H9 (cell line): Measurements from ENCODE around the gene BTRC. TPM values are rescaled to one million over a fixed set of nuclear protein-coding genes. Genes with fewer than 3 reads are reported as not detected.

Source experiments
- DNase-seq: peaks from one replicate; pipeline ENCODE4 v3.0.0-alpha.2; 2017
- H2AFZ ChIP-seq: one replicate; pipeline ENCODE4 v1.6.1; 2013; ENCODE audit warnings: mild to moderate bottlenecking, low read length, control low read depth, moderate library complexity
- H2AK5ac ChIP-seq: 2 replicates; pipeline ENCODE4 v1.6.1; 2013; ENCODE audit warnings: low read length, control low read depth, mixed read lengths; ENCODE audit not compliant: insufficient read length
- H2BK120ac ChIP-seq: one replicate; pipeline ENCODE4 v1.6.1; 2013; ENCODE audit warnings: low read depth, mild to moderate bottlenecking, low read length, control low read depth, inconsistent platforms; ENCODE audit not compliant: poor library complexity, severe bottlenecking
- H2BK12ac ChIP-seq: 2 replicates; pipeline ENCODE4 v1.6.1; 2013; ENCODE audit warnings: low read length, control low read depth, mixed read lengths, low read depth; ENCODE audit not compliant: insufficient read length
- H2BK15ac ChIP-seq: 2 replicates; pipeline ENCODE4 v1.6.1; 2013; ENCODE audit warnings: low read depth, low read length, control low read depth
- H2BK20ac ChIP-seq: one replicate; pipeline ENCODE4 v1.6.1; 2013; ENCODE audit warnings: low read depth, mild to moderate bottlenecking, low read length, control low read depth, inconsistent platforms; ENCODE audit not compliant: poor library complexity, severe bottlenecking
- H2BK5ac ChIP-seq: 2 replicates; pipeline ENCODE4 v1.6.1; 2013; ENCODE audit warnings: low read length, control low read depth, mixed read lengths; ENCODE audit not compliant: insufficient read length
- H3K14ac ChIP-seq: 2 replicates; pipeline ENCODE4 v1.6.1; 2013; ENCODE audit warnings: low read length, control low read depth; ENCODE audit not compliant: insufficient read depth
- H3K18ac ChIP-seq: 2 replicates; pipeline ENCODE4 v1.6.1; 2013; ENCODE audit warnings: low read depth, mild to moderate bottlenecking, mixed read lengths, low read length, control low read depth; ENCODE audit not compliant: insufficient read length
- H3K23ac ChIP-seq: 2 replicates; pipeline ENCODE4 v1.6.1; 2013; ENCODE audit warnings: low read length, control low read depth, mixed read lengths, low read depth; ENCODE audit not compliant: insufficient read length
- H3K23me2 ChIP-seq: 2 replicates; pipeline ENCODE4 v1.6.1; 2013; ENCODE audit warnings: low read depth, mild to moderate bottlenecking, mixed read lengths, low read length, control low read depth; ENCODE audit not compliant: insufficient read length, poor library complexity, severe bottlenecking
- H3K27ac ChIP-seq: 2 replicates; pipeline ENCODE4 v1.5.1; 2013; ENCODE audit warnings: low read length, control low read depth, mixed read lengths, low read depth; ENCODE audit not compliant: insufficient read length
- H3K27me3 ChIP-seq: 2 replicates; pipeline ENCODE4 v1.6.1; 2013; ENCODE audit warnings: low read length, control low read depth, inconsistent platforms; ENCODE audit not compliant: insufficient read depth
- H3K4ac ChIP-seq: 2 replicates; pipeline ENCODE4 v1.6.1; 2013; ENCODE audit warnings: low read depth, mild to moderate bottlenecking, control low read depth, inconsistent platforms, low read length, moderate library complexity
- H3K4me1 ChIP-seq: 2 replicates; pipeline ENCODE4 v1.6.1; 2013; ENCODE audit warnings: low read length, control low read depth, inconsistent platforms; ENCODE audit not compliant: insufficient read depth
- H3K4me2 ChIP-seq: 2 replicates; pipeline ENCODE4 v1.6.1; 2013; ENCODE audit warnings: low read length, control low read depth, mixed read lengths; ENCODE audit not compliant: insufficient read length, insufficient read depth
- H3K56ac ChIP-seq: 2 replicates; pipeline ENCODE4 v1.6.1; 2013; ENCODE audit warnings: low read depth, mild to moderate bottlenecking, mixed read lengths, low read length, control low read depth; ENCODE audit not compliant: insufficient read length
- H3K79me1 ChIP-seq: 2 replicates; pipeline ENCODE4 v1.6.1; 2013; ENCODE audit warnings: low read depth, mild to moderate bottlenecking, moderate library complexity, low read length, control low read depth, inconsistent platforms; ENCODE audit not compliant: insufficient read depth, poor library complexity, severe bottlenecking
- H3K79me2 ChIP-seq: 2 replicates; pipeline ENCODE4 v1.6.1; 2013; ENCODE audit warnings: low read length, control low read depth, inconsistent platforms; ENCODE audit not compliant: insufficient read depth
- H3K9ac ChIP-seq: 2 replicates; pipeline ENCODE4 v1.6.1; 2013; ENCODE audit warnings: low read length, control low read depth, mixed read lengths; ENCODE audit not compliant: insufficient read length; ENCODE audit errors: extremely low read depth
- H3K9me3 ChIP-seq: one replicate; pipeline ENCODE4 v1.6.1; 2013; ENCODE audit warnings: low read depth, low read length, inconsistent platforms; ENCODE audit not compliant: control insufficient read depth
- H3T11ph ChIP-seq: one replicate; pipeline ENCODE4 v1.6.1; 2013; ENCODE audit warnings: mild to moderate bottlenecking, low read length, control low read depth, inconsistent platforms
- H4K20me1 ChIP-seq: one replicate; pipeline ENCODE4 v1.6.1; 2013; ENCODE audit not compliant: control insufficient read depth, insufficient read length, insufficient read depth
- H4K5ac ChIP-seq: 2 replicates; pipeline ENCODE4 v1.6.1; 2013; ENCODE audit warnings: low read depth, mild to moderate bottlenecking, mixed read lengths, low read length, control low read depth; ENCODE audit not compliant: insufficient read length
- H4K8ac ChIP-seq: replicated peaks from 2 replicates; pipeline ENCODE4 v1.6.1; 2013; ENCODE audit warnings: low read length, control low read depth, mixed read lengths, low read depth; ENCODE audit not compliant: insufficient read length
- H4K91ac ChIP-seq: 2 replicates; pipeline ENCODE4 v1.6.1; 2013; ENCODE audit warnings: low read depth, mild to moderate bottlenecking, moderate library complexity, mixed read lengths, low read length, control low read depth; ENCODE audit not compliant: insufficient read length
- H3K27ac Mint-ChIP-seq, 3 experiments: 2 replicates in 2 of 3; 3 replicates in 1 of 3; pipeline ENCODE4 v1.8.0; 2020 to 2021; ENCODE audit warnings: mixed read lengths in 3 of 3, mild to moderate bottlenecking in 1 of 3, moderate library complexity in 1 of 3
- H3K27me3 Mint-ChIP-seq: 2 replicates; pipeline ENCODE4 v1.8.0; 2021; ENCODE audit warnings: low read depth, mild to moderate bottlenecking, moderate library complexity, mixed read lengths
- H3K36me3 Mint-ChIP-seq, 3 experiments: 2 replicates in 2 of 3; 3 replicates in 1 of 3; pipeline ENCODE4 v1.8.0; 2020 to 2021; ENCODE audit warnings: low read depth in 3 of 3, mixed read lengths in 3 of 3; ENCODE audit not compliant: insufficient read depth in 1 of 3
- H3K4me1 Mint-ChIP-seq, 2 experiments: 2 replicates each; pipeline ENCODE4 v1.8.0; 2020; ENCODE audit warnings: mixed read lengths in 2 of 2
- H3K4me3 Mint-ChIP-seq, 2 experiments: 2 replicates in 1 of 2; 3 replicates in 1 of 2; pipeline ENCODE4 v1.8.0; 2020 to 2021; ENCODE audit warnings: mild to moderate bottlenecking in 2 of 2, mixed read lengths in 2 of 2, moderate library complexity in 1 of 2
- H3K9me3 Mint-ChIP-seq, 2 experiments: 2 replicates in 1 of 2; 3 replicates in 1 of 2; pipeline ENCODE4 v1.8.0; 2020; ENCODE audit warnings: mild to moderate bottlenecking in 2 of 2, mixed read lengths in 2 of 2, moderate library complexity in 1 of 2
- total RNA-seq: library from RNA; stranded (reverse); gene quantifications from 2 replicates; pipeline ENCODE4 v1.2.1, GENCODE V29; 2021
- TF ChIP-seq, protein P1 (sequence below): fragments of 200-600 bp; sonication (generic); conservative IDR thresholded peaks from 3 replicates; pipeline ENCODE4 v1.8.0; 2021; ENCODE audit warnings: antibody characterized with exemption, mild to moderate bottlenecking

The BTRC gene
- total RNA-seq, 1 experiment from 2014 or later: 24.2 TPM

DNA sequence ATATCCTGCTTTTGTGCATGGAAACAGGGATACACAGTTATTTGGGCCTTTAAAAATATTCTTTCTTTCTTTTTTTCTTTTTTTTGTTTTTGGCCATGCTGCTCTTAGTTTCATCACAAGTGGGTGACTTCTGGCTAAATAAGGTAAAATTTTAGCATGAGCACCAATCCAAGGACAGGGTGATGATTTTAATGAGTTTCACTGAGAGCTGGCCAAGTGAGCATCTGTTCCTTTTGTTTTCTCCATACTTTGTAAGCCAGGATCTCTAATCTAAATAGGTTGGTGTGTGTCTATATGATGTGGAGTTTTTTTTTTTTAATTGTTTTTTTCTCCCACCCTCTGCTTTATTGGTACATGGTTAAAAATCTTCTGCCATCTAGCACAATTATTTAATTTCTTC, 127.3 kb downstream of the BTRC start:
- no peaks in the 10 kb centered on the region for H3K9me3 Mint-ChIP-seq
- H3K14ac ChIP-seq: no peak overlapping the region
- no peak overlapping the region for H3K27ac ChIP-seq
- H3K27ac Mint-ChIP-seq: no peak overlapping the region; a peak in 1 of 7 replicates
- peaks cover 13% of the 10 kb centered on the region in 2 experiments for H3K4me1 Mint-ChIP-seq
- H2BK15ac ChIP-seq: no peak overlapping the region
- no peaks in the 10 kb centered on the region for H3K79me1 ChIP-seq
- no peaks in the 10 kb centered on the region for H3K79me2 ChIP-seq
- H3K27me3 ChIP-seq: no peaks in the 10 kb centered on the region
- no peak overlapping the region for H3K4ac ChIP-seq
- no peak overlapping the region for H2BK120ac ChIP-seq
- H3K4me1 ChIP-seq: peaks cover 4% of the 10 kb centered on the region; the same call in 1 of the 2 replicates
- no peak overlapping the region for H2AFZ ChIP-seq
- H3K4me2 ChIP-seq: no peak overlapping the region
- no peak overlapping the region for H3T11ph ChIP-seq
- H3K23me2 ChIP-seq: no peaks in the 10 kb centered on the region
- H3K4me3 Mint-ChIP-seq: no peak overlapping the region
- no peak overlapping the region for H2BK20ac ChIP-seq
- H3K23ac ChIP-seq: no peak overlapping the region
- H4K8ac ChIP-seq: no peak overlapping the region
- H2BK12ac ChIP-seq: no peak overlapping the region
- H3K36me3 Mint-ChIP-seq: no peaks in the 10 kb centered on the region; a peak in 1 of 7 replicates
- no peaks in the 10 kb centered on the region for H3K9me3 ChIP-seq
- H3K9ac ChIP-seq: no peak overlapping the region
- H4K5ac ChIP-seq: no peak overlapping the region
- H3K27me3 Mint-ChIP-seq: no peaks in the 10 kb centered on the region
- H3K18ac ChIP-seq: no peak overlapping the region
- H3K56ac ChIP-seq: no peak overlapping the region
- no peaks in the 10 kb centered on the region for H4K20me1 ChIP-seq
- H4K91ac ChIP-seq: no peak overlapping the region
- H2BK5ac ChIP-seq: no peak overlapping the region
- H2AK5ac ChIP-seq: no peak overlapping the region
- DNase-seq: no peak
- TF ChIP-seq, protein P1, sequence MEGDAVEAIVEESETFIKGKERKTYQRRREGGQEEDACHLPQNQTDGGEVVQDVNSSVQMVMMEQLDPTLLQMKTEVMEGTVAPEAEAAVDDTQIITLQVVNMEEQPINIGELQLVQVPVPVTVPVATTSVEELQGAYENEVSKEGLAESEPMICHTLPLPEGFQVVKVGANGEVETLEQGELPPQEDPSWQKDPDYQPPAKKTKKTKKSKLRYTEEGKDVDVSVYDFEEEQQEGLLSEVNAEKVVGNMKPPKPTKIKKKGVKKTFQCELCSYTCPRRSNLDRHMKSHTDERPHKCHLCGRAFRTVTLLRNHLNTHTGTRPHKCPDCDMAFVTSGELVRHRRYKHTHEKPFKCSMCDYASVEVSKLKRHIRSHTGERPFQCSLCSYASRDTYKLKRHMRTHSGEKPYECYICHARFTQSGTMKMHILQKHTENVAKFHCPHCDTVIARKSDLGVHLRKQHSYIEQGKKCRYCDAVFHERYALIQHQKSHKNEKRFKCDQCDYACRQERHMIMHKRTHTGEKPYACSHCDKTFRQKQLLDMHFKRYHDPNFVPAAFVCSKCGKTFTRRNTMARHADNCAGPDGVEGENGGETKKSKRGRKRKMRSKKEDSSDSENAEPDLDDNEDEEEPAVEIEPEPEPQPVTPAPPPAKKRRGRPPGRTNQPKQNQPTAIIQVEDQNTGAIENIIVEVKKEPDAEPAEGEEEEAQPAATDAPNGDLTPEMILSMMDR: no peak
